DND-41 (cell line): ENCODE results near the gene SLC39A3.

ENCODE experiments used
- ATAC-seq: fragments of 200-7000 bp; cut with Tn5 transposase; 3 replicates; pipeline ENCODE4 v1.9.1; 2021; ENCODE audit warnings: low read depth; ENCODE audit not compliant: insufficient read depth
- DNase-seq: peaks from one replicate; pipeline ENCODE4 v3.0.0-alpha.2; 2020
- H2AFZ ChIP-seq: 2 replicates; pipeline ENCODE4 v1.6.0; 2012; ENCODE audit warnings: low read depth, low read length
- H3K27ac ChIP-seq: 2 replicates; pipeline ENCODE4 v1.5.1; 2012; ENCODE audit warnings: low read length, inconsistent platforms
- H3K27me3 ChIP-seq: fragments of 200-600 bp; sonication (generic); 2 replicates; pipeline ENCODE4 v1.6.0; 2012; ENCODE audit warnings: low read length, mild to moderate bottlenecking, inconsistent platforms; ENCODE audit not compliant: insufficient read depth, poor library complexity
- H3K36me3 ChIP-seq: 2 replicates; pipeline ENCODE4 v1.5.1; 2012; ENCODE audit warnings: low read length, inconsistent platforms; ENCODE audit not compliant: insufficient read depth
- H3K4me1 ChIP-seq: 2 replicates; pipeline ENCODE4 v1.5.1; 2012; ENCODE audit warnings: mild to moderate bottlenecking, low read length; ENCODE audit not compliant: insufficient read depth
- H3K4me2 ChIP-seq: 2 replicates; pipeline ENCODE4 v1.6.0; 2012; ENCODE audit warnings: mild to moderate bottlenecking, moderate library complexity, low read length, inconsistent platforms; ENCODE audit not compliant: insufficient read depth
- H3K4me3 ChIP-seq, 2 experiments: fragments of 200-600 bp in 1 of 2; shearing (Covaris generic) in 1 of 2; 2 replicates each; pipeline ENCODE4 v1.5.1; 2012 to 2016; ENCODE audit warnings: inconsistent platforms in 2 of 2, low read length in 2 of 2, mild to moderate bottlenecking in 2 of 2, low read depth in 1 of 2, moderate library complexity in 1 of 2
- H3K79me2 ChIP-seq: 2 replicates; pipeline ENCODE4 v1.6.0; 2012; ENCODE audit warnings: low read length, inconsistent platforms; ENCODE audit not compliant: insufficient read depth
- H3K9ac ChIP-seq: 2 replicates; pipeline ENCODE4 v1.6.0; 2012; ENCODE audit warnings: low read depth, mild to moderate bottlenecking, inconsistent platforms, low read length, moderate library complexity
- H3K9me3 ChIP-seq: 2 replicates; pipeline ENCODE4 v1.5.1; 2012; ENCODE audit warnings: low read length, moderate library complexity, mild to moderate bottlenecking, inconsistent platforms; ENCODE audit not compliant: insufficient read depth, severe bottlenecking
- H4K20me1 ChIP-seq: 2 replicates; pipeline ENCODE4 v1.6.0; 2012; ENCODE audit warnings: low read length; ENCODE audit not compliant: insufficient read depth
- EZH2 ChIP-seq: IDR thresholded peaks from 3 replicates; pipeline ENCODE4 v1.6.1; 2012; ENCODE audit warnings: borderline replicate concordance, low read depth, mild to moderate bottlenecking, moderate library complexity, low read length, inconsistent platforms; ENCODE audit not compliant: severe bottlenecking
- TF ChIP-seq, protein P1 (sequence below): IDR thresholded peaks from 2 replicates; pipeline ENCODE4 v1.5.1; 2012; ENCODE audit warnings: borderline replicate concordance, low read length, moderate library complexity, mild to moderate bottlenecking; ENCODE audit not compliant: poor library complexity, severe bottlenecking; ENCODE audit errors: extremely low read depth

SLC39A3 gene

DNA sequence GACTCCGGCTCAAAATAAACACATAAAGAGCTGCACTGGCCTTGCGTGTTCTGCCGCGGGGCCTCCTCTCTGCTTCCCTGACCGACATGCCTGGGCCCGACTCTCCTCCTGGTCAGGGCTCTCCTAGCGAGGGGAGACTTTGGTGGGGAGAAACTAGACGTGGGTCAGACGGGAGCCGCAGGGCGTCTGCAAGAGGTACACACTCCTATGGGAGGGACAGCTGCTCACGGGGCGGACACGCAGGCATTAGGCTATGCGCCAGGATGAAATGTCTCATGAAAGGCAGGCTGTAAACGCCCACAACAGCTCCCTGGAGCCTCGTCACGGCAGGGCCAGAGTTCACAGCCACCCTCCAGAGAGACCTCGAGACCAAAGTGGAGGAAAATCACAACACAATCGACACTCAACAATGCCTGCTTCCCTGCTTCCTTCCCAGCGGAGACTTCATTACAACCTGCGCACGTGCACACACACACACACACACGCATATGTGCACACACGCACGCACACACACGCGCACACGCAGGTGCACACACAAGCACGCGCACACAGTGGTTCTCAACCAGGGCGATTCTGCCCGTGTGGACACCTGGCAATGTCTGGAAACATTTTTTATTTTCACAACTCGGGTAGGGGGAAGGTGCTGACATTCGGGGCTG, 5.8 kb downstream of the SLC39A3 start:
- H3K79me2 ChIP-seq = peaks cover 26% of the 10 kb centered on the region
- H3K36me3 ChIP-seq = peaks cover 63% of the 10 kb centered on the region
- ATAC-seq (no peak), DNase-seq (no peak)
- H3K27ac ChIP-seq = no peak overlapping the region
- no peak overlapping the region for H2AFZ ChIP-seq
- peaks cover 3% of the 10 kb centered on the region for H3K9me3 ChIP-seq
- peaks cover 16% of the 10 kb centered on the region for H3K4me1 ChIP-seq
- no peak overlapping the region for H3K4me3 ChIP-seq
- H4K20me1 ChIP-seq = peaks cover 31% of the 10 kb centered on the region
- TF ChIP-seq, protein P1, sequence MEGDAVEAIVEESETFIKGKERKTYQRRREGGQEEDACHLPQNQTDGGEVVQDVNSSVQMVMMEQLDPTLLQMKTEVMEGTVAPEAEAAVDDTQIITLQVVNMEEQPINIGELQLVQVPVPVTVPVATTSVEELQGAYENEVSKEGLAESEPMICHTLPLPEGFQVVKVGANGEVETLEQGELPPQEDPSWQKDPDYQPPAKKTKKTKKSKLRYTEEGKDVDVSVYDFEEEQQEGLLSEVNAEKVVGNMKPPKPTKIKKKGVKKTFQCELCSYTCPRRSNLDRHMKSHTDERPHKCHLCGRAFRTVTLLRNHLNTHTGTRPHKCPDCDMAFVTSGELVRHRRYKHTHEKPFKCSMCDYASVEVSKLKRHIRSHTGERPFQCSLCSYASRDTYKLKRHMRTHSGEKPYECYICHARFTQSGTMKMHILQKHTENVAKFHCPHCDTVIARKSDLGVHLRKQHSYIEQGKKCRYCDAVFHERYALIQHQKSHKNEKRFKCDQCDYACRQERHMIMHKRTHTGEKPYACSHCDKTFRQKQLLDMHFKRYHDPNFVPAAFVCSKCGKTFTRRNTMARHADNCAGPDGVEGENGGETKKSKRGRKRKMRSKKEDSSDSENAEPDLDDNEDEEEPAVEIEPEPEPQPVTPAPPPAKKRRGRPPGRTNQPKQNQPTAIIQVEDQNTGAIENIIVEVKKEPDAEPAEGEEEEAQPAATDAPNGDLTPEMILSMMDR = no peak
- TF ChIP-seq EZH2 = no peak
- H3K27me3 ChIP-seq = no peaks in the 10 kb centered on the region
- no peak overlapping the region for H3K9ac ChIP-seq
- H3K4me2 ChIP-seq = no peak overlapping the region

DNA sequence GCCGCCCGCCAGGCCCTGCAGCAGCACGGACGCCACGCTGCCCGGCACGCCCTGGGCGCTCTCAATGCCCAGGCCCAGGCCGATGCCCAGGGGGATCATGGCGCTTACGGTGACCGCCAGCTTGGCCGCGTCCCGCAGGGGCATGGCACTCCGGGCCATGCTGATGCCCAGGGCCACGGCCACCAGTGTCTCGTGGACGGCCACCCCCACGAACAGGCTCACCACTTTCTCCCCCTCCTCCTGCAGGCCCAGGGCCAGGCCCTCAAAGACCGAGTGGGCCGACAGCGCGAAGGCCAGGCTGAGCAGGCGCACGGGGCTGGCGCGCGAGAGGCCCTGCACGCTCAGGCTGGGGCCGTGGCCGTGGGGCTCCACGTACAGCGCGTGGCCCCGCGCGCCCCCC, 6.9 kb downstream of the SLC39A3 start:
- no peak overlapping the region for H3K27ac ChIP-seq
- peaks cover 3% of the 10 kb centered on the region for H3K9me3 ChIP-seq
- H4K20me1 ChIP-seq = peaks cover 27% of the 10 kb centered on the region
- H2AFZ ChIP-seq = no peak overlapping the region
- ATAC-seq (no peak), DNase-seq (no peak)
- peaks cover 7% of the 10 kb centered on the region; the same call in 1 of the 2 replicates for H3K4me1 ChIP-seq
- TF ChIP-seq, protein P1 = no peak
- TF ChIP-seq EZH2 = no peak
- H3K27me3 ChIP-seq = no peaks in the 10 kb centered on the region
- peaks cover 18% of the 10 kb centered on the region for H3K79me2 ChIP-seq
- no peak overlapping the region for H3K9ac ChIP-seq
- no peak overlapping the region for H3K4me2 ChIP-seq
- no peak overlapping the region for H3K4me3 ChIP-seq
- peaks cover 60% of the 10 kb centered on the region for H3K36me3 ChIP-seq

DNA sequence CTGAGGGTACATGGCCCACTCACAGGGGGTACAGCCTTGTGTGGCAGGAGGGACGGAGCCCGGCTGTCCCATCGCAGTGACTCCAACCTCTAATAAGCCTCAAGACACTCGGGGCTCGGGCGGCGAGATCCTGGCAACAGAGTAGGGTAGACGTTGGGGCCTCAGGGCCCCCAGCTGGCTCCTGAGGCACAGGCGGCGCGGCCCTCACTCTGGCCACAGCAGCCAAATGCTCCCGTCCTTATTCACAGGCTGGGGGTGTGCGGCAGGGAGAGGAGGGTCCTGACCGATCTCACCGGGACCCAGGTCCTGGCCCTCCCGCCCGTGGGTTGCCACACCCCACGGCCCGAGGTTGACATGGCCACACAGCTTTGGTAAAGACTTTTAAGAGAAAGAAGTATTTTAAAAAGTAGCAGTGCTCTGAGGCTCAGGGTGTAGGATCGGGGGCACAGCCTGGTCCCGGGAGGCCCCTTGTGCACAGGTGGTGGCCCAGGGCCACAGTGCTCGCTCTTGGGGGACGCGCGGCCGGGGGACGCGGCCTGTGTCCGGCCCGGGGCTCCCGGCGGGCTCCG, 7.6 kb downstream of the SLC39A3 start:
- no peak overlapping the region for H3K27ac ChIP-seq
- no peak overlapping the region for H3K9ac ChIP-seq
- H3K9me3 ChIP-seq = peaks cover 3% of the 10 kb centered on the region
- peaks cover 18% of the 10 kb centered on the region for H3K79me2 ChIP-seq
- peaks cover 30% of the 10 kb centered on the region for H4K20me1 ChIP-seq
- H3K4me2 ChIP-seq = no peak overlapping the region
- H3K36me3 ChIP-seq = peaks cover 57% of the 10 kb centered on the region
- no peak for ATAC-seq
- DNase-seq = no peak
- H3K4me3 ChIP-seq = no peak overlapping the region
- peaks cover 7% of the 10 kb centered on the region; the same call in 1 of the 2 replicates for H3K4me1 ChIP-seq
- H3K27me3 ChIP-seq = no peaks in the 10 kb centered on the region
- H2AFZ ChIP-seq = no peak overlapping the region
- TF ChIP-seq EZH2 = no peak
- TF ChIP-seq, protein P1 = no peak
